Measurements from ENCODE around the gene MAST4.

The MAST4 gene

GRCh38 chr5:66889524-66889923, 293.3 kb downstream of the MAST4 start:
- no peak for TF ChIP-seq CTCF (IDR thresholded peaks at IDR 0.05; ENCODE audit: low read depth, low read length)

GRCh38 chr5:66891184-66891925, 295.2 kb downstream of the MAST4 start:
- H3K4me3 ChIP-seq (ENCODE audit: low read depth, low read length) = no peak overlapping the region
- TF ChIP-seq CTCF (IDR thresholded peaks at IDR 0.05; ENCODE audit: low read depth, low read length) = no peak

More at GRCh38 chr5:66889524-66889923, 293.3 kb downstream of the MAST4 start:
- H3K4me3 ChIP-seq (ENCODE audit: low read depth, low read length) = no peak overlapping the region

DNA sequence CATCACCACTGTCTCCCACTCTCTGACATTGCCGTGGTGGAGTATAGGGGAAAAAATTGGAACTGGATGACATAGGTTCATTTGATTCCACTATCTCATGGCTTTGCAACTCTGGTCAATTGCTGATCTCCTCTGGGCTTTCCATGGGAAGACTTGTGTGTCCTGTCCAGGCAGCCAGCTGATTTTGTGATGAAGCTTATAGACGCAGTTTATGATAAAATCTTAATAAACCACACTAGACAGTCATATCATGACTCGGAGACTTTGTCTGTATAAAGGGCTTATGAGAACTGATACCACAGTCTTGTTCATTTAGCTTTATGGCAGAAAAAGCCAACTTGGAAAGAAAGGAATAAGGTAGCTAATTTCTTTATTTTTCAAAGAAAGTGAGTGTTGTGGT, 296.5 kb downstream of the MAST4 start:
- H3K4me3 ChIP-seq (ENCODE audit: low read depth, low read length) = no peak overlapping the region
- no peak for TF ChIP-seq CTCF (IDR thresholded peaks at IDR 0.05; ENCODE audit: low read depth, low read length)

DNA sequence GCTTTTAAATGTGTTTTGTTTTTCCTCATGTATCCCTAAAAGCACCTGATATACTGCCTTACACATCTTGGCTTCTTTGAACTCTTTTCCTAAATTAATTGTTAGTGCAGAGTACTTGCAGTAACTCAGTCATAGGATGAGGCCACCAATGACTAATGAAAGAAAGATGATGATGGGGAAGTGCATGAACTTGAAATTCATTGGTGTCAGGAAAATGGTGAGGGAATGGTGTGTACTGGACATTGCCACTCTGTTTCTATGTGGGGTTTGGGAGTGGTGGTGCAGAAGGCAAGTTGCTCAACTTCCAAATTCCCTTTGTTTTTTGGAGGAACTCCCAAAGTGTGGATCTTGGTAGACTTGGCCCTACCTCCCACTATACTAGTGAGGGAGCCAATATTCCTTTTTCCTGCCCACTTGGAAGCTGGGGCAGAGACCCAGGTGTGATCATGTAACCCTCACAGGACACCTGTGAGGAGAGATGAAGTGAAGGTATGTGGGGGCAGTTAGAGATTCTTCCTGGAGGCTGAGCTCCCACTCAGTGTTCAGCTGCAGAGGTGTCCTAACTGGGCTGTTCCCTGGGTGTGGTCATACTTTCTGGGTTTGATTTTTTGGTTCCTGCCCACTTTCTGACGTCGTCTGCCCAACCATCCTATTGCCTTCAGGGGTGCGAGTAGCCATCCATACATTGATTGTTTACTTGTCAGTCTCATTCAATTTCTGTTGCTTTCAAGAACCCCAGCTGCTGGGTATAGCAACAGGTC, 298.5 kb downstream of the MAST4 start:
- no peak for TF ChIP-seq CTCF (IDR thresholded peaks at IDR 0.05; ENCODE audit: low read depth, low read length)
- H3K4me3 ChIP-seq (ENCODE audit: low read depth, low read length) = no peak overlapping the region

- TF ChIP-seq CTCF (IDR thresholded peaks at IDR 0.05; ENCODE audit: low read depth, low read length) = no peak
- no peak overlapping the region for H3K4me3 ChIP-seq (ENCODE audit: low read depth, low read length)
These were observed 300.0 kb downstream of the MAST4 start for GRCh38 chr5:66896171-66896570.

- H3K4me3 ChIP-seq (ENCODE audit: low read depth, low read length) = no peak overlapping the region
- TF ChIP-seq CTCF (IDR thresholded peaks at IDR 0.05; ENCODE audit: low read depth, low read length) = no peak
These were observed 301.2 kb downstream of the MAST4 start for GRCh38 chr5:66897356-66897755.

Measured in WI38 (cell line).